Astrocyte of the cerebellum (primary cell): Measurements from ENCODE around the gene AIFM3.
"Not testable (repeated sequence)": the region's sequence is repeated elsewhere in the genome, so short reads cannot be mapped to it uniquely, and the experiment has no call there.

Experiments used
- DNase-seq: peaks from one replicate; pipeline ENCODE4 v3.0.0-alpha.2; 2011; ENCODE audit warnings: low read depth
- H3K4me3 ChIP-seq: 2 replicates; pipeline ENCODE4 v1.5.1; 2011; ENCODE audit warnings: mild to moderate bottlenecking, low read depth, low read length, moderate library complexity
- in situ Hi-C: cut with HindIII; loops from 2 replicates; pipeline ENCODE4 v1.10.0; 2017; ENCODE audit warnings: low sequenced_read_pairs
- TF ChIP-seq, protein P1 (sequence below): IDR thresholded peaks from 2 replicates; pipeline ENCODE4 v1.5.1; 2012; ENCODE audit warnings: low read length, low read depth, moderate library complexity, mild to moderate bottlenecking; ENCODE audit errors: missing control alignments

Gene AIFM3

DNA sequence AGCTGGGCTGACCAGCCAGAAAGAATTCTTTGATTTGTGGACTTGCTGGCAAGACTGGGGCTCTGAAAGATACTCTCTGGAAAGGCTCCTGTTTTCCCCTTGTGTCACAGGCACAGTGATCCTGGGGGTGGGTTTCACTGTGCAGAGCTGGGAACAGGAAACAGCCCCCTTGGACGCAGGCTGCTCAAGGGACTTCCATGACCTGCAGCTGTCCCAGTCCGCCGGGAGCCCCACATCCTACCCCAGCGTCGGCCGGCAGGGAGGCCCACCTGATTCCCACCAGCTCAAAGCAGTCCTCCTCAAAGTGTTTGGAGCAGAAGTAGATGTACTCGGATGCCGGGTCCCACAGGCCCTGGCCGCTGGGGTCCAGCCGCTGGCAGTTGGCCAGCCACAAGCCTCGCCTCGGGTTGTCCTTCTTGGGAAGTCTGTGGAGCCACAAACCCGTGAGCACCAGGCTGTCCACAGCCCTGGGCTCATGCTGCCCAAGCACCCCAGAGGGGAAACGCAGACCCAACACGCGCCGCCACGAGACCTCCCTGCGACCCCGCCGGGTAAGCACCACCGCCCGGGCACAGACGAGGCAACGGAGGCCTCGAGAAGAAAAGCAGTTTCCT lies 34.0 kb downstream of the AIFM3 start:
- H3K4me3 ChIP-seq, result peak overlapping the region; percentile 88
- in situ Hi-C loops, result no loop called here
- TF ChIP-seq, protein P1, sequence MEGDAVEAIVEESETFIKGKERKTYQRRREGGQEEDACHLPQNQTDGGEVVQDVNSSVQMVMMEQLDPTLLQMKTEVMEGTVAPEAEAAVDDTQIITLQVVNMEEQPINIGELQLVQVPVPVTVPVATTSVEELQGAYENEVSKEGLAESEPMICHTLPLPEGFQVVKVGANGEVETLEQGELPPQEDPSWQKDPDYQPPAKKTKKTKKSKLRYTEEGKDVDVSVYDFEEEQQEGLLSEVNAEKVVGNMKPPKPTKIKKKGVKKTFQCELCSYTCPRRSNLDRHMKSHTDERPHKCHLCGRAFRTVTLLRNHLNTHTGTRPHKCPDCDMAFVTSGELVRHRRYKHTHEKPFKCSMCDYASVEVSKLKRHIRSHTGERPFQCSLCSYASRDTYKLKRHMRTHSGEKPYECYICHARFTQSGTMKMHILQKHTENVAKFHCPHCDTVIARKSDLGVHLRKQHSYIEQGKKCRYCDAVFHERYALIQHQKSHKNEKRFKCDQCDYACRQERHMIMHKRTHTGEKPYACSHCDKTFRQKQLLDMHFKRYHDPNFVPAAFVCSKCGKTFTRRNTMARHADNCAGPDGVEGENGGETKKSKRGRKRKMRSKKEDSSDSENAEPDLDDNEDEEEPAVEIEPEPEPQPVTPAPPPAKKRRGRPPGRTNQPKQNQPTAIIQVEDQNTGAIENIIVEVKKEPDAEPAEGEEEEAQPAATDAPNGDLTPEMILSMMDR, result no peak
- DNase-seq, result no peak

DNA sequence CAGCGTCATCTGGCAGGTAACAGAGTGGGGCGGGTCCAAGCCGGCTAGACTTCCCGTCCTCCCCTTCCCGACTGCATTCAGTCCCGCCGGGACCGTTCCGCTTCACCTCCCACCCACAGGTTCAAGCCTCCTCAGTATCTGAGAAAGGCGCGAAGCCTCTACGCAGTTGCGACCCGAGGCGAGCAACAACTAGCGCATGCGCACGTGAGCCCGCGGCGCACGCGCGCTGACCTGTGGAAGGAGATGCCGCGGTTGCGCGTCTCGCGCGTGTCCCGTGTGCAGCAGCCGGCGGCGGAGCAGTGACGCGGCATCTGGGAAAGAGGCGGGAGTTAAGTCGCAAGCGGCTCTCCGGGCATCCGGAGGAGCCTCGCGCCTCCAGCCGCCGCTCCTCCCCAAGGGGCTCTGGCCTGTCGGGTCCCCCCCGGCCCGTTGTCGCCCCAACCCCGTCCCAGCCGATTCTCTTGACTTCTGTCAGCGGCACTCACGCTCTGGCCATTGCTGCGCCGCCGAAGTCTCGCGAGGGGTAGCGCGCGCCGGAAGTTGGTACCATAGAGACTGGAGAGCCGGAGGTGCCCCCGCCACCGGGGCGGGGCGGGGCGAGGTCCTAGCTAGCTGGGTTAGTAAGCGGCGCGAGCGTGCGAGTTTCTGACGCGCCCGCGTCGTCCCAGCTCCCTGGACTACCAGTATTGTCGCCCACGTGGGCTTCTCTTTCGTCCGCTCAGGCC lies 34.7 kb downstream of the AIFM3 start, which contains the start of gene THAP7:
THAP7 (minus strand) TSS at position 518 of the 725 bp plus-strand sequence; CDS start at position 311, 207 bp downstream.
- TF ChIP-seq, protein P1, result no peak
- peak; percentile 80 for DNase-seq
- in situ Hi-C loops, result no loop called here
- peak within 1 kb of the TSS; percentile 88 for H3K4me3 ChIP-seq

DNA sequence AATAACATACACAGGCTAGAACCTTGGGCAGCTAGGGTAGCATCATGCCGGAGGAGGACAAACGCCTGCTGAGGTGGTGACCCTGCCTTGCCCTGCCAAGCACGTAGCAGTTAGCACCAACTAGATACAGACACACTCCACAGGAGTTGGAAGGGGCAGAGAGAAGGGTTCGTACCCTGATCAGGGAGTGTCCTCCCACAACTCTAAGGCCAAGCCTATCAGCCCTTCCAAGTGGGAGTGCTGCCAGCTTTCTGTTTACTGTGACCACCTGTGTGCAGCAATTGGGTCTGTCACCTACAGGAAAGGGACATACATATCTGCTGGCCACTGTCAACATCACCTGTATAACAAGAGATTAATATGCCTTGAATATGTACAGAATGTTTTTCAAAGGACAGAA lies 36.7 kb downstream of the AIFM3 start:
- H3K4me3 ChIP-seq, result no peak overlapping the region
- no peak for DNase-seq
- in situ Hi-C loops, result no loop called here
- TF ChIP-seq, protein P1, result no peak

DNA sequence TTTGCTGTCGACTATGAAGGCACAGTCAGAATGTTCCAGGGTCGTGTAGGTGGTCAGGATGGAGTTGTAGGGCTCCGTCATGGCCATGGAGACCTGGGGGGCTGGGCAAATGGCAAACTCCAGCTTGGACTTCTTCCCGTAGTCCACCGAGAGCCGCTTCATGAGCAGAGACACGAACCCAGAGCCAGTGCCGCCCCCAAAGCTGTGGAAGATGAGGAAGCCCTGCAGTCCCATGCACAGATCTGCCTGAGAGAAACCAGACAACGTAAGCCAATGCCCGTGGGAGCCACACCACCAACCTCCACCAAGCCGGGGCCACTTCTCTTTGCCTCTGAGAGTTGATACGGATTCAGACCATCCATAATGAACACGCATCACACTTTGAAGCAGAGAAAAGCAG lies 42.2 kb downstream of the AIFM3 start:
- H3K4me3 ChIP-seq, DNase-seq, in situ Hi-C loops: not testable (repeated sequence)

DNA sequence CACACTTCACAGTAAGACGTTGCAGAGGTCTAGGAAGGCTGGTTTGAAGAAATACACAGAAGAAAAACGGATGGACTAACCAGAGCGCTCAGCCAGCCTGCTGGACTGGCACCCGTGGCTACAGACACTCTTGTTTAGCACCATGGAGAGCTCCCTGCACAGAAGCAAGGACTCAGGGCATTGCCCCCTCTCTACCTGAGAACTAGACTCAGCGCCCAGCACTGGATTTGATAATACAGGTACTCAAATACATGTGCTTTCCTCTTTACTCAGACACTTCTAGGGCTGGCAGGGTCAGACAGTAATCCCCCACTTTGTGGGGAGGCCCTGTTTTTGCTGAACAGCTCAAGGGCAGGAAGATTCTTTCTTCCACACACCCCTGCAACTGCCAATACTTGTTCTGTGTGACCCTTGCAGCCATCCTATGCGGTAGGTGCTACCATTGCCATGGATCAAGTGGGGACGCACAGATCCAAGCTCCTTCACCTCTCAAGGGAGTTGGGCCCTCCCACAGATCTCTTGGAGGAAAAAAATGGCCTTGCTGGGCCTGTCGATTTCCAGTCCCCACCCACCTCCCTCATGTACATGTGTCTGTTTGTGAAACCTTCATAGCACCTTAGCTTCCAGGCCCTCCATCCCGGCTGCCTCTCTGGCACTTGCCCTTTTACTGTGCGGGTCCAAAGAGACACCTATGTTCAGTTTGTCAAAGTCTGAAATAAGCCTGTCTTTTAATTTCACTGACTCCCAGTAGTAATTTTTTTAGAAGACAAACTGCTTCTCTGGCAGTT lies 42.8 kb downstream of the AIFM3 start:
- peak; percentile 23 for DNase-seq
- in situ Hi-C loops, result no loop called here
- no peak overlapping the region for H3K4me3 ChIP-seq
- TF ChIP-seq, protein P1, result no peak

DNA sequence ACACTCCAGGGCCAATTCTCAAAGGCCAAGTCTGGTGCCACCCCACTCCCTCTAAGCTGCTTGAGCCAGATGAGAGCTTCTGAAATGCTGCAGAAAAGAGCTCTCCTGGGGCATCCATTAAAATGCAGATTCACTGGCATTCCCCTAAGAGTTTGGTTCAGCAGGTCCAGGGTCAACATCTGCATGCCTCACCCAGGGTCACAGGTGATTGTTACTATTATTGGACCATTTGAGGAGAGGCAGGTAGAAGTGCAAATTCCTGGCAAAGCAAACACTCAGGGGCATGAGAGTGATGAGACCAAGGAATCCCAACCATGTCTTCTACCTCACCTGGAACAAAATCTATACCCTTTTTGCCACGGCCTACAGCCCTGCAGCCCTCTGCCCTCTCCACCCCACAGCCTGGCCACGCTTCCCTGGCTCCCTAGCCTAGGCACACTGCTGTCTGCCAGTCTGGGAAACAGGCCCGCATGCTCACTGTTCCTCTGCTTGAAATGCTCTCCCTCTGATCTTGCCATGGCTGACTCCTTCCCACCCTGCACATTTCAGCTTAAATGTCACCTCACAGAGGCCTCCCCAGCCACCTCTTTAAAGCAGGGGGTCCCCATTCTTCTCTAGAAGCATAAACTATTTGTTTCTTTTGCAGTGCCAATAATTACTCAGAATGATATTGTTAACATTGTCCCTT lies 43.5 kb downstream of the AIFM3 start:
- DNase-seq, result no peak
- TF ChIP-seq, protein P1, result no peak
- no peak overlapping the region for H3K4me3 ChIP-seq
- in situ Hi-C loops, result no loop called here
